NCI-H1694 (cell line): ENCODE results near the gene MACROD2.
"Not testable (repeated sequence)": the region's sequence is repeated elsewhere in the genome, so short reads cannot be mapped to it uniquely, and the experiment has no call there.

ENCODE experiments used
- DNase-seq: peaks from one replicate; lab custom pipeline; 2025; lab: John Stamatoyannopoulos, UW

MACROD2 gene

DNA sequence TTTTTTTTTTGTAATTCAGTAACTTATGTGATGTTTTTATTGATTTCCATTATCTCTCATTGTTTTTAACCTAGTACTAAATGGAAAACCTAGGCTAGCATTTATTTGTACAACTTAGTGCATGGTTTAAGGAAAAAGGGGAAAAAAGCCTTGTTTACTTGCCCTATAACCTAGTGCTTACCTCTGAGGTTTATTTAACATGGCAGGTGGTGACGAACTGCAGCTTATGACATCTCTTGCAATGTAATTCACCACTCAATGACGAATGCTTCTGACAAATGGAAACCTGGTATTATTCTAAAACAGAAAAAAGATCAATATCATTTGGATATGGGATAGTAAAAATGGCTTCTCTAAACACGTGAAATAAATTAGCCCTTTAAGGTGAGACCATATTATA is 960.7 kb downstream of the MACROD2 start:
- DNase-seq: no peak

DNA sequence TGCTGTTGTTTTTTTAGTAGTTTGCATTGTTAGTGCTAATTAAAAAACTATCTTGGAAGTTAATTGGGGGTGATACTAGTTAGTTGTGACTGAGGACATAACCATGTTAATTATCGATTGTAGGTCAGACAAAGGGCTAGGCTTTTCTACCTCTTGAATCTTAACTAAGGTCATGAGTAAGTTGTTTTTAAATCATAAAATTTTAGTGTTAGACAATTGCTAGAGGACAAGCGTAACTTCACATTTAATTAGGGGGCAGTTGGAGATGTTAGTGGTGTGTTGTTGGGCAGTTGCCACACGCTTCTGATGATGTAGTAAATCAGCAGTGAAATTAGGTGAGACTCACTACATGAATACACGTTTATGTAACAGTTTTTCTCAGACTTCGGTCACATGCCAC is 961.2 kb downstream of the MACROD2 start:
- no peak for DNase-seq

DNA sequence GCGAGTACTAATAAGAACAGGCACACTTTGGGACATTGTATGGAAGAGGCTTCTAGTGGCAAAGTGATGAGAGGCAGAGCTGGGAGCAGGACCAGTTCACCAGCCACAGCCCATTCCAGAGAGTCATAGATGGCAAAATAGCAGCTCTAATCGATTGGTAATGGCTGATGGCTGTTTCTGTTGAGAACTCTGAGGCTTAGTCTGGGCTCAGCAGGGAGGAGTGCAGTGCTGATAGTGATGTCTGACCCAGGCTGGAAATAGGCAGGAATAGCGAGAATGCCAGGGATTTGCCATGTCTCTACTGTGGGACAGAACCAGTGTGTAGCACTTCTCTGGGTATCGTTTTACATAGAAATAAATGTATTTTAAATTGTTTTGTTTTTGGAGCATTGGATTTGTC is 962.1 kb downstream of the MACROD2 start:
- DNase-seq: no peak

DNA sequence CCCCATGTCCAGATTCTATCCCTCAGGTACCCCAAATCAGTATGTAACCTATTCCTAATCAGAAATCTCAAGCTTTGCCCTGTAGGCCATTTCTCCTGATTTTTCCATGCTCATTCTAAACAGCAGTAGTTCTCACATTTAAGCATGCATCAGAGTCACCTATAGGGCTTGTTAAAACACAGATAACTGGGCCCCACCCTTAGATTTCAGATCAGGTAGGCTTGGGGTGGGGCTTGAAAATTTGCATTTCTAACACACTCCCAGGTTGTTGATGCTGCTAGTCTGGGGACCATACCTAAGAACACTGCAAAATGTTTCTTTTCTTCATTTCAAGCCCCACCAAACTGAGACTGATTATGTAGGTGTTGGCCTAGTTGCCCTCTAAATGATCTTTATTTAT is 963.3 kb downstream of the MACROD2 start:
- no peak for DNase-seq

DNA sequence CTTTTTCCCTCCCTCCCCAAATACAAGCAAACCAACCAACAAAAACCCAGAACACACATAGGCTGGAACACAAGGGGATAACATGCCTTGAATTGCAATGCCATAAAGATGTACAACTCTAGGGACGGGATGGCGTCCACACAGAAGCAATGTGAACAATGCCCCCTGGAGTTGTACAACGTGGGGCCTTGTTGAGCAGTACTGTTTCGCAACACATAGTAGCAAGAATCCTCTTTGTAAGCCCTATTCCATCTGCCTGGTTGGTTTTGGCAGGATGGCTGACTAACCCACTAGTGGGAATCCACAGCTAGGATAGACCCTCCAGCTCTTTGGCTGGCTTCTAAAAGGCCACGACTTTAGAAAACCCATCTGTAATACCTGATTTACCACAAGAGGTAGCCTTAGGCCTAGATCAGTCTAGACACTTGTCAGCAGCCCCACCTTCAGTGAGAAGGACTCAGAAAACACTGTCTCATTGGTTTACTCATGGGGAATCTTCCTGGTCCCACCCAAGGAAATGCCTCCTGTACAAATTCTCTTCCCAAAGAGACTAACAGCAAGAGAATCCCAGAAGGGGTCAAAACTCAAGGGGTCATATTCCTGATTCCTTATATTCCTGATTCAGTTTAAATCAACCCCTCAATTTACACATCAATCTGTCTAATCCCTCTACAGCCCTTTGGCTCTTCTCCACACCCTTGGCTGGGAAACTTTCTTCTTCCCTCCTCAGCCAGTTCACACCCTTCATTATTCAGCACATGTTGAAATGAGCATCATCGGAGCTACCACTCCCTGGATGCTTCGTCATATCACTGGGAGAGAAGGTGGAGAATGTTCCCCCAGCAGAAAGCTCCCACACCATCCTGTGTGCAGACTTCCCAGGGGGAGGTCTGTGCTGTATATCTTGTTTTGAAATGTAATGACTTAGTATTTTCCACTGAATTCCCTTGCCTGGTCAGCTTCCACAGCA is 964.5 kb downstream of the MACROD2 start:
- no peak for DNase-seq

DNA sequence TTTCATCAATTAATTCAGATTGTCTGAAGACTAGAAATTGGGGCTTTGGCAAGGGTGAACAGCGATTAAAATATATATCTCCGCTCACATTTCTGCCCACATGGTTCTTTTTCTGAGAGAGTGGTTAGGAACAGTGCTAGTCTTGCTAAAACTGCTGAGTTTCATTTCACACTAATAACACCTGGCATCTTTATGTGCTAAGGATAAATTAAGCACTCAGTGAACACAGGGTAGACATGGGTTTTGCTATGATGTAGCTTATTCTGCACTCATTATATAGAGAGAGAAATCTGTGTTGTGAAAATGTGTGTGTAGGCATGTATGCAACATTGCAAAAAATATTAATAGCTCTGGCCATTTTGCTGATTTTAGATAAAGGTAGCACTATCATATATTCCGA is 965.5 kb downstream of the MACROD2 start:
- DNase-seq: no peak

DNA sequence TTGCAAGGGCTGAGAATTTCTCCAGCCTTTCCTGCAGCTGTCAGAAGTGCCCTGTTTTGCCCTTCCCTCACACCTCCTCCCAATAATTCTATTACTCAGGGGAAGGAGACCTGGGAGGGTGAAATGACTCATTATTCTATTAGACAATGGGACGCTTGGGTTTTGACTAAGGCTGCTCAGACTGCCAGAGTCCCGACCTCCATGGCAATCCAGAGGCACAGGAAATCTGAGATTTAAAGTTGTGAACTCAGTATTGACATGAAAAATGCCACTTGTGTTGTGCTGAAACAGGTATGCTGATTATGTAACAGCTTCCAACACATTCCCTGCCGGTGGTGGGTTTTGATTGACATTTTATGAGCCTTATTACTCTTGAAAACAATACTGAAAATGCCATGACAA is 967.9 kb downstream of the MACROD2 start:
- DNase-seq: no peak

DNA sequence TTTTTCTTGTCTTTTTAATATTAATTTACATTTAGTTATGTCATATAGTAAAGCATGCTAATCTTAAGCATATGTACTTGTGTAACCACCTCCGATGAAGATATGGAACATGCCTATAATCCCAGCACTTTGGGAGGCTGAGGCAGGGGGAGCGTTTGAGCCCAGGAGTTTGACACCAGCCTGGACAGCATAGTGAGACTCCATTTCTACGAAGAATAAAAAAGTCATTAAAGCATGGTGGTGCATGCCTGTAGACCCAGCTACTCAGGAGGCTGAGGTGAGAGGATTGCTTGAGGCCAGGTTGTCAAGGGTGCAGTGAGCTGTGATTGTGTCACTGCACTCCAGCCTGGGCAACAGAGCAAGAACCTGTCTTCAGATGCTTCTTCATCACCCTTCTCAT is 970.9 kb downstream of the MACROD2 start:
- no peak for DNase-seq

DNA sequence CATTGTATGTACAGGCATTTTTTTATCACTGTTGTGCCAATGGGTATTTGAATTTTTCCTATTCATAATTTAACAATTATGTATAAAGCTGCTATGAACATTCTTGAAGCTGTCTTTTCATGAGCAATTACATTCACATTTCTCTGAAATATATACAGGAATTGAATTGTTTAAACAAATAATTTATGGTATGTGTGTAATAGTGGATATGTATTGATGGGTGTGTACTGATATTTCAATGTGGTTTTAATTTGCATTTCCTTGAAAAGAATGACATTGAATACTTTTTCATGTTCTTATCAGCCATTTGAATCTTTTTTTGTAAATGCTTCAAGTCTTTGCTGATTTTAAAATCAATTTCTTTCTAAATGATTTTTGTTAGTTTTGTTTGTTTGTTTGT is 971.5 kb downstream of the MACROD2 start:
- no peak for DNase-seq

DNA sequence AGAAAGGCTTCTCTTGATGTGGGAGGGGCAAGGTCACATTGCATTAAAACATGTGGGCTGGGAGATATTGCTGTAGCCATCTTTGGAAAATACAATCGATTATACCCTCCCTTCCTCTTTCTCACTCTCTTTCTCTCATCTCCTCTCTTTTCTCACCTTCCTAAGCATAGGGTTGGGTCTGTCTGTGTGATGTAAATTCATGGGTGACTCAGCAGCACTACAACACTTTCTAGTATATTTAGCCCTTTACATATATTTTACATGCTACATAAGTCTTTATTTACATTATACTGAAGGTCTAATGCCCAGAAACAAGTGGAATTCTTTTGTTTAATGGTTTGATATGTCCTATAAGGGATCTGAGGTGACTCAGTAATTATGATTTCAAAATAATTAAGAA is 976.9 kb downstream of the MACROD2 start:
- DNase-seq: no peak

DNA sequence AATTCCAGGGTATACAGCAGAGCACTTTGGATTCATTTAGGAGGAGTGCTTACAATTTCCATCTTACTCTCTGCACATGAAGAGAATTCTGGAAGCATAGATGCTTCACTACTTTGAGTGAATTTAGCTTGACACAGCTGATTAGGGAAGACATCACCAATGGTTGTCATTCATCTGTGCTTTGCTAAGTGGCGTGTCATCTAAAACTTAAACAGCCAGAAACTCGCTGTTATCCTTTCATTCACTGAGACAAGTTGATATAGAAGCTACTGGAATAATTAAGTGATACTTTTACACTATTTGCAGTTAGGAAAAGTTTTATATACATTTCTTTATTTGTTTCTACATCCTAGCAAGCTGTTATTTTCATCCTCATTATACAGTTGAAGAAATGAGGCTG is 977.4 kb downstream of the MACROD2 start:
- DNase-seq: no peak

DNA sequence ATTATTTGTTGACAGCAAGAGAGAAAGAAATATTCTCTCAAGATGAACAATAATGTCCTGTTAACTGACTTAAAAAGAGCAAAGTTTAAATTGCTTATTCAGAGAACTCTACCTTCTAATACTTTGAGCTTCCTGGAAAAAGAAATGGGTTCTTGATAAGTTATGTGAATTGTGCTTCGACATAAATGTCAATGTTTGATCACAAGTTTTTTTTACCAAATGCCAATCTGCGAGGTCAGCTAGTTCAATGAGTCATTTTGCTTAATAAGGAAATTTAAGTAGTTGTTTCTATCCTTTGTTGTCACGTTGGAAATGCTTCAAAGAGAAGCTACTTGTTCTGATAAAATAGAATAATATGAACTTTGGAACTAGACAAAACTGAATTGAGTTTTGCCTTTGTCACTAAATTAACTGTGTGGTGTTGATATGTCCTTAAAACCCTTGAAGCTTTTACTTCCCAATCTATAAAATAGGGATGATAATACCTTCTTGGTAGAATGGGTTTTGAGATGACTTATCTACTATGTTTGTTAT is 984.2 kb downstream of the MACROD2 start:
- no peak for DNase-seq

DNA sequence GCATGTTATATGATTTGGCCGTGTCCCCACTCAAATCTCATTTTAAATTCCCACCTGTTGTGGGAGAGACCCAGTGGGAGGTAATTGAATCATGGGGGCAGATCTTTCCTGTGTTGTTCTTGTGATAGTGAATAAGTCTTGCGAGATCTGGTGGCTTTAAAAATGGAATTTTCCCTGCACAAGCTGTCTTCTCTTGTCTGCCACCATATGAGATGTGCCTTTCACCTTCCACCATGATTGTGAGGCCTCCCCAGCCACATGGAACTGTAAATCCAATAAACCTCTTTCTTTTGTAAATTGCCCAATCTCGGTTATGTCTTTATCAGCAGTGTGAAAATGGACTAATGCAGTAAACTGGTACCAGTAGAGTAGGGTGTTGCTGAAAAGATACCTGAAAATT is 986.2 kb downstream of the MACROD2 start:
- DNase-seq: not testable (repeated sequence)

DNA sequence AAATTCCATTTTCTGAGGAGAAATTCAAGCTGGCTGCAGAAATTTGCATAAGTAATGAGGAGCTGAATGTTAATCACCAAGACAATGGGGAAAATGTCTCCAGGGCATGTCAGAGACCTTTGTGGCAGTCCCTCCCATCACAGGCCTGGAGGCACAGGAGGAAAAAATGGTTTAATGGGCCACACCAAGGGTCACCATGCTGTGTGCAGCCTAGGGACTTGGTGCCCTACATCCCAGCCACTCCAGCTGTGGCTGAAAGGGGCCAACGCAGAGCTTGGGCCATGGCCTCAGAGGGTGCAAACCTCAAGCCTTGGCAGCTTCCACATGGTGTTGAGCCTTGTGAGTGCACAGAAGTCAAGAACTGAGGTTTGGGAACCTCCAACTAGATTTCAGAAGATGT is 987.0 kb downstream of the MACROD2 start:
- not testable (repeated sequence) for DNase-seq

DNA sequence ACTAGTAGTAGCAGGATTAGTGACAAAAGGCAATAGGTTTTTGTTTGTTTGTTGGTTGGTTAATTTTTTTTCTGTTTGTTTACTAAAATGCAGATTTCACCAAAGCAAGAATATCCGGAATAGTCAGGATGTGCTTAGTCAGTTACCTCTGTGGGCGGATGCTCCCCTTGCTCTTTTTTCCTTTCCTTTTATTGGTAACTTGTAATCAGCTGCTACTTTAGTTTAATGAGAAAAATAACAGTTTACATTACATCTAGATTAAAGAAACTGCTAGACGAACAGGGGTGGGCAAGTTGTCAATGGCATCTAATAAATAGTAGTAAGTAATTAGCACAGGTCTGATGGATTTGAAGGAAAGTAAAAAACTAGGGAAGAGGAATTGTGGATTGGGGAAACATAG is 989.0 kb downstream of the MACROD2 start:
- no peak for DNase-seq

DNA sequence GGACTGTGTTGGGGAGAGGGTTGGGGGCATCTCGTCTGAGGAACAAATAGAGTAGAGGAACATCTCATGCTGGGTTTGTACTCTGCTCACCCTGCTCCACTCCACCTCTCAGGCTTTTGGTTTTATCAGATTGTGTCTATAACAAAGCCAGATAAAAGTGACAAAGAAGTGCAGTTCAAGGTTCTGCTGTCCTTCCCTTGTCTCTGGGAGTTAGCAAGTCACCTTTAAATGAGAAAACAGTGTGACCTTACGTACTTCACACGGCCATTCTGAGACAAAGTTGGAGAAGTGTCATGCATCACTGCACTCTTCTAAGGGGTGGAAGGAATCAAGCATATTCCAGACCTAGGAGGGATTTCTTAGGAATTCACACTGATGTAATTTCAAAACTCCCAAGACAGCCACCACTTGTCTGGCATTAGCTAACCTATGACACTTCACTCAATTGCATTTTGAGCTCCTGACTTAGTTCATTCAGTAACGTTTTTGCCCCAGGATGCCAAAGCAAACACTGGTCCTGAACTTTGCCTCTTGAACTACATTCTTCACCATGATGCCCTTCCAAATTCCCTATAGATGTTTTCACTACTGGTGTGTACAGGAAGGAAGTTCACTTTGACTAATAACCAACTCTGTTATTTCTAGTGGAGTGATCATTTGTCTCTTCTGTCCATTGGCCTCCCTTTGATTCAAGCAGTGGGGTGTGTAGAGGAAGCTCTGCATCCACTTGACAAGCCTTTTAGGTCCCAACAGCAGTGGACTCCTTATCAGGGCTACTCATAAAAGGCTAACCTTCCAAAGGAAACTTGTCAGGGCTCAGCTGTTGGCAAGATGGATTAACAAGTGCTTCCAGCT is 989.7 kb downstream of the MACROD2 start:
- DNase-seq: no peak

DNA sequence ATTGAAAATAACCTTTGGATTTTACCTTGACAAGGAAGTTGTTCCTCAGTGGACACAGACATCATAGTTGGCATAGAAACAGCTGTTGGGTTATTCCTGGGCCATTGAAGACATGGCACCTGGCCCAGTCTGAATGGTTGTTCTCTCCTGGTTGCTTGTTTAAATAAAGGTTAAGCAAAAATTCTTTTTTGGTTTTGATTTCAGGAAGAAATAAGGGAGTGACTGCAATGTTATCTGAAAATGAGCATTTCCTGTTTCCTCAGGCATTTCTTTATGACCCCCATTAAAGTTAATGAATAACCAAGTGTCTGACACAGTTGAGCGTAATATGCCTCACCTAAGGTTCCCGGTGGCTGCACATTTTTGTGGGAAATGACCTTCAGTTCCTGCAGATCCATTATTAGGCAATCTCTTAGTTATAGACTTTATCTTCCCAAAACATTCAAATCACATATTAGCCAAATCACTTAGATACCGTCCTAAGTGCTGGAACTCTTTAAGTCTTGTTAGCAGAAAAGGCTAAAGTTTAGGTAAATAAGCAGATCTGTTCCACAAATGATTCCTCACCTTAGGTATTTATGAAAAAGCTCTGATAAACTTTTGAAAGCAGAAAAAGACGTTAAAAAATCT is 990.8 kb downstream of the MACROD2 start:
- DNase-seq: no peak

DNA sequence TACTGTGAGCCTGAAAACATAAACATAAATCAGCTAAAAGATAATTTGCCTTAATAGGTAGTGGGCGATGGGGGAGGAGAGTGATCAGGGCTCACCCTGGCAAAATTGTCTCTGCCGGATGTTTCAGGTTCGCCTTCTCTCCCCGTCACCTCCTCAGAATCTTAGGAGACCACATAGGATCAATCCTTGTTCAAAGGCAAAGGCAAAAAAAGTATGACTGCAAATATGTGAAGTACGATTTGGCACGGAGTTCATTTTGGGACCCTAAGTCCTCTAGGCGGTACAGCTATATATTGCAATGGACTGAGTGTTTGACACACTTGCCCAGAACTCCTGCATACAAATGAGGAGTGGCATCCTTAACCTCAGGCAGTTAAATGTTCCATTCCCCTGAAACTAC is 991.3 kb downstream of the MACROD2 start:
- no peak for DNase-seq

DNA sequence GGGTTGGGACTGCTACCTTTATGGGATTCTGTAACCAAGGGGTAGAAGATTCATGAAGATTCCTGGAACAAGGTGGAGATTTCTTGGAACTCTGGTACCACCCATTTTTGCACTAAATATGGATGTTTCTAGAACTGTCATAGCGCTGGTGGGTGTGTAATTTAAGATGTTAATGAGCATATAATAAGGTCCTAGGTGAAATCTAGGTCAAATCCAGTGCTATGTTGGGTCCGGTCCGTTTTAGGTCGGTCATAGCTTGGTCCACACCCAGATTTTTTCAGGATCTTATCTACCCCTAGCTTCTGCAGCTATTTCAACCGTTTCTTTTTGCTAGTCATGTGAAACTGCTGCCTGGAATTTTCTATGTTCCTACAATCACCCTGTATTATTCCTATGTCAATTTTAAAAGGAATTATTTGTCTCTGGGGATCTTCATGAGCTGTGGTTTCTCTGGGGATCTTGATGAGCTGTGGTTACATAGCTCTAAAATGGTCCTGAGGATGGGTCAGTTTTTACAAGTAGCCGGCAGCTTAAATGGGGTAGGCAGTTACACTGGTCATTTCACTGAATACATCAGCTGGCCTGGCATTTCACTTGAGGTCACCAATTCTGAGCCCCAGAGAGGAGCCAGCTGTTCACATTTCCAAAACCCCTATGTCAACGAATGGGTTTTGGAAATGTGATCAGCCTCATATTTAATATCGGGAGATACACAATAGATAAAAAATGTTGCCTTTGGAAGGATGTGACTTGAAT is 994.4 kb downstream of the MACROD2 start:
- no peak for DNase-seq

DNA sequence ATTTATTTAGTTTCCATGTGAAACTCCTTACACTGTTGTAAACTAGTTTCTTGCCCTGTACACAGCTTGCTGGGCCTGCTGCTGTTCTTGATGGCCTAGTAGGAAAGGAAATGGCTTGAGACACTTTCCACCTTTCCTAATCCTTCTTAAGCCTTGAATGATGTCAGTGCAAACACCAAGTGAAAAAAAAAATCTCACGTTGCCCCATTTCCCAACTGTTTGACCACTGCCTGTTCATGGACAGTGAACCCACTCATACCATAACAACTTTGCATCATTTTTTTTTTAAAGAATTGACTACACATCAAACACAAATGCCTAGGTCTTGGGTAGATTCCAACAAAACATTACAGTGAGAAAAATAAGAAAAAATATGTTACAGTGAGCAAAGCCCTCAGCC is 995.7 kb downstream of the MACROD2 start:
- no peak for DNase-seq

DNA sequence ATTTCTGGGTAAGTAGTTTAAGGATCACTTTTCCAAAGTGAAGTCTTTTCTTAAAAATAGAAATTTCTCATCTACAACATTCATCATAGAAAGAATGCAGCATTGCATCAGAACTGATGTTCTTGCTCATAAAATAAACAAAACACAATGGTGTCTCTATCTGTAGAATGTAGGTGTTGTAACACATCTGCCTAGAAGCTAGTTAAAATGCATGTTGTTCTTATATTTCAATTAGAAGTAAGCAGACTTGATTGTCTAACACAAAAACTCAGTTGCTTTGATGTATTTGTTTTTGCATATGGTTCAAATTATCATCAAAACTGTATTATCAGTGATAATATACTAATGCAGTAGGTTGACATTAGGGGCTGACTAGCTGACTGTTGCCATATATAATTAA is 996.8 kb downstream of the MACROD2 start:
- DNase-seq: no peak

DNA sequence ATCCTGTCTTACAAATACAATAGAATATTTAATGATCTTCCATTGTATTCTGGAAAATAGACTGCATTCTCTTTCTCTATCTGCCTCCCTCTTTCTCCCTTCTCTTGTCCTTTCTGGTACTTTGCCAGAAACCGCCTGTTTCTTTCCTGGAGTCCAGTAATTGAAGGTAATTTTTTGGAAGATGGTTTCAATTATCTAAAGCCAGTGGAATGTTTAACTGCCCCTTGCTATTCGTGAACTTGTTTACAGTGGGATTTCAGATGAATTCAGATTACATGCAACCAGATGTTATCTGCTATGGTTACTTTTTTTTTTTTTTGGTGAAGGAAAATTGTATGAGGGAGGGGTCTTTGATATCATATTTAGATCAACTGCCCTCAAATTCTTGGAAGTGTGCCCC is 997.6 kb downstream of the MACROD2 start:
- DNase-seq: no peak
